Neural progenitor cell (in vitro differentiated cells): ENCODE data around the gene MYL12B.

Experiments
- EZH2 ChIP-seq: fragments of 200-600 bp; sonication (generic); IDR thresholded peaks from 2 replicates; pipeline ENCODE4 v1.6.1; 2017; ENCODE audit warnings: antibody characterized with exemption, mild to moderate bottlenecking, moderate library complexity
- TF ChIP-seq, protein P1 (sequence below): fragments of 200-600 bp; sonication (generic); IDR thresholded peaks from 2 replicates; pipeline ENCODE4 v1.5.1; 2017; ENCODE audit warnings: antibody characterized with exemption, mild to moderate bottlenecking

DNA sequence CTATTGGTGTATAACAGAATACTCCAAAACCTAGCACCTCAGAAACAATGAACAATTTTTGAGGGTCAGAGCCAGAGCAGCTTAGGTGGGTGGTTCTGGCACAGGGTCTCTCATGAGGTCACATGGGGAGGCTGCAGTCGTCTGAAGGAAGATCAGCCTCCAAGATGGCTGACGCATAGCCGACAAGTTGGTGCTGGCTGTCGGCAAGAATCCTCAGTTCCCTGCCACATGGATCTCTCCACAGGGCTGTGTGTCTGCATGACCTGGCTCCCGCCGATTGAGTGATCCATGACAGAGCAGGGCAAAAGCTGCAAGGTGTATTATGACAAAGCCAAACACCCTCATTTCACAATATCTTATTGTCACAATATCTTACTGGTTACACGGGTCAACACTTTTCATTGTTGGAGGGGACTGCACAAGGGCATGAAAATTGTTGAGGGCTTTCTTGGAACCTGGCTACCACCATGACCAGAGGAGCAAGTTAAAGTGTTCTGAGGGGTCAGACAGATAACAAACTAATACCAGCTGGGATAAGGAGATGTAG lies 4.2 kb downstream of the MYL12B start:
- TF ChIP-seq, protein P1, sequence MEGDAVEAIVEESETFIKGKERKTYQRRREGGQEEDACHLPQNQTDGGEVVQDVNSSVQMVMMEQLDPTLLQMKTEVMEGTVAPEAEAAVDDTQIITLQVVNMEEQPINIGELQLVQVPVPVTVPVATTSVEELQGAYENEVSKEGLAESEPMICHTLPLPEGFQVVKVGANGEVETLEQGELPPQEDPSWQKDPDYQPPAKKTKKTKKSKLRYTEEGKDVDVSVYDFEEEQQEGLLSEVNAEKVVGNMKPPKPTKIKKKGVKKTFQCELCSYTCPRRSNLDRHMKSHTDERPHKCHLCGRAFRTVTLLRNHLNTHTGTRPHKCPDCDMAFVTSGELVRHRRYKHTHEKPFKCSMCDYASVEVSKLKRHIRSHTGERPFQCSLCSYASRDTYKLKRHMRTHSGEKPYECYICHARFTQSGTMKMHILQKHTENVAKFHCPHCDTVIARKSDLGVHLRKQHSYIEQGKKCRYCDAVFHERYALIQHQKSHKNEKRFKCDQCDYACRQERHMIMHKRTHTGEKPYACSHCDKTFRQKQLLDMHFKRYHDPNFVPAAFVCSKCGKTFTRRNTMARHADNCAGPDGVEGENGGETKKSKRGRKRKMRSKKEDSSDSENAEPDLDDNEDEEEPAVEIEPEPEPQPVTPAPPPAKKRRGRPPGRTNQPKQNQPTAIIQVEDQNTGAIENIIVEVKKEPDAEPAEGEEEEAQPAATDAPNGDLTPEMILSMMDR: no peak
- no peak for TF ChIP-seq EZH2
